PC-9 (cell line): ENCODE data around the gene PLEKHA4. TPM values are rescaled to one million over a fixed set of nuclear protein-coding genes. Genes with fewer than 3 reads are reported as not detected.

Experiments
- BruUV-seq: library from RNA; stranded (reverse); fragments of 400-500 nt; replicated peaks from 2 replicates; lab custom pipeline; 2021; lab: Mats Ljungman, UMichigan
- CTCF ChIA-PET: fragments of 300-600 bp; sonication (Branson Sonifier 250); formaldehyde crosslinking; loops from one replicate; lab custom pipeline; 2022; ENCODE audit warnings: antibody characterized with exemption; lab: Charles Lee
- POLR2A ChIA-PET: fragments of 300-600 bp; sonication (Branson Sonifier 250); formaldehyde crosslinking; loops from one replicate; lab custom pipeline; 2022; ENCODE audit warnings: antibody characterized with exemption; ENCODE audit not compliant: unreplicated experiment; lab: Charles Lee
- DNase-seq, 2 experiments: peaks; one replicate each; pipeline versions ENCODE4 v3.0.0 to v3.0.0-alpha.2; 2015 to 2022; ENCODE audit warnings: mixed read lengths in 1 of 2
- H2AFZ ChIP-seq: fragments of 200-600 bp; sonication (generic); 2 replicates; pipeline ENCODE4 v1.8.1; 2017; ENCODE audit warnings: antibody characterized with exemption
- H3F3A ChIP-seq: fragments of 200-600 bp; sonication (generic); 2 replicates; pipeline ENCODE4 v1.8.1; 2017; ENCODE audit warnings: antibody characterized with exemption, mild to moderate bottlenecking, low read depth; ENCODE audit not compliant: insufficient read depth
- H3K27ac ChIP-seq: fragments of 200-600 bp; sonication (generic); 2 replicates; pipeline ENCODE4 v1.6.1; 2016; ENCODE audit warnings: mixed run types
- H3K27me3 ChIP-seq: fragments of 200-600 bp; sonication (generic); 2 replicates; pipeline ENCODE4 v1.6.1; 2016; ENCODE audit warnings: low read depth, mixed run types; ENCODE audit not compliant: insufficient read depth
- H3K36me3 ChIP-seq: fragments of 200-600 bp; sonication (generic); 2 replicates; pipeline ENCODE4 v1.6.1; 2016; ENCODE audit warnings: low read depth, mixed run types
- H3K4me1 ChIP-seq: fragments of 200-600 bp; sonication (generic); replicated peaks from 2 replicates; pipeline ENCODE4 v1.6.1; 2016; ENCODE audit warnings: mixed run types; ENCODE audit not compliant: insufficient read depth
- H3K4me2 ChIP-seq: fragments of 200-600 bp; sonication (generic); 2 replicates; pipeline ENCODE4 v1.6.1; 2017; ENCODE audit warnings: mixed run types
- H3K4me3 ChIP-seq: fragments of 200-600 bp; sonication (generic); 2 replicates; pipeline ENCODE4 v1.6.1; 2016; ENCODE audit warnings: mixed run types
- H3K79me2 ChIP-seq: fragments of 200-600 bp; sonication (generic); 2 replicates; pipeline ENCODE4 v1.6.1; 2017; ENCODE audit warnings: low read depth, mixed run types
- H3K9me2 ChIP-seq: fragments of 200-600 bp; sonication (generic); 2 replicates; pipeline ENCODE4 v1.8.1; 2017; ENCODE audit warnings: mild to moderate bottlenecking; ENCODE audit not compliant: insufficient read depth
- H3K9me3 ChIP-seq: fragments of 200-600 bp; sonication (generic); 2 replicates; pipeline ENCODE4 v1.8.1; 2016; ENCODE audit warnings: low read depth; ENCODE audit not compliant: insufficient read depth
- H4K20me1 ChIP-seq: fragments of 200-600 bp; sonication (generic); 2 replicates; pipeline ENCODE4 v1.8.1; 2017; ENCODE audit not compliant: insufficient read depth
- EZH2 ChIP-seq: fragments of 200-600 bp; sonication (generic); IDR thresholded peaks from 2 replicates; pipeline ENCODE4 v1.8.0; 2017; ENCODE audit warnings: antibody characterized with exemption, low read depth
- intact Hi-C: fragments of 100-400 bp; cut with micrococcal nuclease; formaldehyde crosslinking; loops from one replicate; pipeline ENCODE4 v1.10.0; 2022; ENCODE audit not compliant: unreplicated experiment
- total RNA-seq: library from RNA; stranded (reverse); gene quantifications from 2 replicates; pipeline ENCODE4 v1.2.3, GENCODE V29; 2021
- TF ChIP-seq, protein P1 (sequence below): fragments of 200-600 bp; sonication (generic); conservative IDR thresholded peaks from 2 replicates; pipeline ENCODE4 v1.6.1; 2017; ENCODE audit warnings: mixed run types, antibody characterized with exemption, mild to moderate bottlenecking, moderate library complexity

Gene PLEKHA4
- total RNA-seq, 1 experiment from 2014 or later, result 0.79 TPM

DNA sequence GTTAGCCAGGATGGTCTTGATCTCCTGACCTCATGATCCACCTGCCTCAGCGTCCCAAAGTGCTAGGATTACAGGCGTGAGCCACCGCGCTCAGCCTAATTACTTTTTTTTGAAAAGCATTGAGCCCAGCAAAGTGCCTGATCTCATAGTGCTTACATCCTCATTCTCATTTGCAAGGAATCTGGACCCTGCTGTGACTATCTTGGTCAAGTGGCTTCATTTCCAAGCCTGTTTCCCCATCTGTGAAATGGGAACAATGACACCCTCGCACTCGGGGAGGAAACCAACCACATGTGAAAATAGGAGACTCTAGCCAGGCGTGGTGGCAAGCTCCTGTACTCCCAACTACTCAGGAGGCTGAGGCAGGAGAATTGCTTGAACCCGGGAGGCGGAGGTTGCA, 1.6 kb upstream of the PLEKHA4 start:
- H3K4me3 ChIP-seq, result no peak overlapping the region
- ChIA-PET POLR2A (interaction anchor here (0.6 kb wide), 2 partner anchors 8 to 72 kb away, joined by 3 to 4 read pairs; no protein-coding TSS in a partner anchor), CTCF (interaction anchor here (0.6 kb wide), 1 partner anchor 75 kb away, joined by 9 read pairs; no protein-coding TSS in a partner anchor)
- no peak for TF ChIP-seq EZH2
- TF ChIP-seq, protein P1, sequence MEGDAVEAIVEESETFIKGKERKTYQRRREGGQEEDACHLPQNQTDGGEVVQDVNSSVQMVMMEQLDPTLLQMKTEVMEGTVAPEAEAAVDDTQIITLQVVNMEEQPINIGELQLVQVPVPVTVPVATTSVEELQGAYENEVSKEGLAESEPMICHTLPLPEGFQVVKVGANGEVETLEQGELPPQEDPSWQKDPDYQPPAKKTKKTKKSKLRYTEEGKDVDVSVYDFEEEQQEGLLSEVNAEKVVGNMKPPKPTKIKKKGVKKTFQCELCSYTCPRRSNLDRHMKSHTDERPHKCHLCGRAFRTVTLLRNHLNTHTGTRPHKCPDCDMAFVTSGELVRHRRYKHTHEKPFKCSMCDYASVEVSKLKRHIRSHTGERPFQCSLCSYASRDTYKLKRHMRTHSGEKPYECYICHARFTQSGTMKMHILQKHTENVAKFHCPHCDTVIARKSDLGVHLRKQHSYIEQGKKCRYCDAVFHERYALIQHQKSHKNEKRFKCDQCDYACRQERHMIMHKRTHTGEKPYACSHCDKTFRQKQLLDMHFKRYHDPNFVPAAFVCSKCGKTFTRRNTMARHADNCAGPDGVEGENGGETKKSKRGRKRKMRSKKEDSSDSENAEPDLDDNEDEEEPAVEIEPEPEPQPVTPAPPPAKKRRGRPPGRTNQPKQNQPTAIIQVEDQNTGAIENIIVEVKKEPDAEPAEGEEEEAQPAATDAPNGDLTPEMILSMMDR, result no peak
- H3K9me2 ChIP-seq, result no peaks in the 10 kb centered on the region
- no peak overlapping the region for H2AFZ ChIP-seq
- no peak for DNase-seq
- peaks cover 12% of the 10 kb centered on the region for H3K4me1 ChIP-seq
- intact Hi-C loops, result loop anchor here (5.0 kb wide), 2 partner anchors 33 to 772 kb away; partner anchors contain the start of genes HSD17B14, RRAS and SCAF1
- H3K79me2 ChIP-seq, result peaks cover 28% of the 10 kb centered on the region
- no peak overlapping the region for H3K4me2 ChIP-seq
- peaks cover 20% of the 10 kb centered on the region for H4K20me1 ChIP-seq
- H3K36me3 ChIP-seq, result peaks cover 18% of the 10 kb centered on the region
- BruUV-seq, result no TSS peak
- no peaks in the 10 kb centered on the region for H3K9me3 ChIP-seq
- peaks cover 30% of the 10 kb centered on the region for H3F3A ChIP-seq
- H3K27me3 ChIP-seq, result peaks cover 22% of the 10 kb centered on the region
- H3K27ac ChIP-seq, result no peak overlapping the region

GRCh38 chr19:48867746-48868113, 687 bp downstream of the PLEKHA4 start:
- H3K4me2 ChIP-seq, result no peak overlapping the region

DNA sequence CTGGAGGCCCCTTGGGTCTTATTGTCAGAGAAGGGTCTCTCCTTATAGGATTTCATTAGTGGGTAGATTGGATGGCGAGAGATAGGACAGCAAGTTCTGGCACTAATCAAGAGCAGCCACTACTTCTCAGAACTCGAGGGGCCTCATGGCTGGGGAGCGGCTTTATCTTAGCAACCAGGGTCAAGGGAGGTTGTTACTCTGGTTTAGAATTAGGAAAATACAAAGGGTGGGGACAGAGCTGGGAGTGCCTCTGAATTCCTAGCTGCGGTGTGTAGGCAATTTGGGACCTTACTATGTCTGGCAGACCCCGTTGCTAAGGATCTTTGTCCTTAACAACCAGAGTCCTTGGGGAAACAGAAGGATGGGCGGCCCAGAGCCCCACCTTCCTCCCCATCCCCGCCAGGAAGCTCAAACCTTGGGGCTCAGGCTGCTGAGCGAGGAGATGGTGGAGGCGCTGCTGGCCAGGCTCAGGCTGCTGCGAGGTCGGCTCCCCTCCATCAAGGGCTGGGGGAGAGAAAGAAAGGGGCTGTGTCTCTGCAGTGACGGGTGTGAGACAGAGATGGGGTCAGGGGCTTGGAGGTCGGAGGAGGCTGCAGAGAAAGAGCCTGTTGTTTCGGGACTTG, 1.2 kb downstream of the PLEKHA4 start:
- Histone ChIP-seq H3K27me3 (peaks cover 35% of the 10 kb centered on the region), H3K36me3 (no peaks in the 10 kb centered on the region), H3K9me3 (no peaks in the 10 kb centered on the region), H3K27ac (no peak overlapping the region), H3F3A (peaks cover 4% of the 10 kb centered on the region), H3K79me2 (peaks cover under 1% of the 10 kb centered on the region), H3K4me1 (no peaks in the 10 kb centered on the region), H2AFZ (no peak overlapping the region), H3K4me3 (no peak overlapping the region), H3K9me2 (no peaks in the 10 kb centered on the region), H3K4me2 (no peak overlapping the region), H4K20me1 (no peaks in the 10 kb centered on the region)
- ChIA-PET CTCF (no interaction called here), POLR2A (no interaction called here)
- DNase-seq, result no peak
- no peak for TF ChIP-seq EZH2
- TF ChIP-seq, protein P1, result no peak
- BruUV-seq, result no TSS peak
- intact Hi-C loops, result no loop called here

More at GRCh38 chr19:48867746-48868113, 687 bp downstream of the PLEKHA4 start:
- Histone ChIP-seq H3K27ac (no peak overlapping the region), H3F3A (peaks cover 9% of the 10 kb centered on the region), H3K36me3 (no peaks in the 10 kb centered on the region), H3K79me2 (peaks cover 5% of the 10 kb centered on the region), H3K4me3 (no peak overlapping the region), H3K9me3 (no peaks in the 10 kb centered on the region), H2AFZ (no peak overlapping the region), H4K20me1 (no peaks in the 10 kb centered on the region), H3K9me2 (no peaks in the 10 kb centered on the region), H3K4me1 (no peaks in the 10 kb centered on the region), H3K27me3 (peaks cover 35% of the 10 kb centered on the region)
- DNase-seq, result no peak
- intact Hi-C loops, result no loop called here
- TF ChIP-seq EZH2, result no peak
- TF ChIP-seq, protein P1, result no peak
- CTCF ChIA-PET, result interaction anchor here (0.7 kb wide), 1 partner anchor 23 kb away, joined by 4 read pairs; no protein-coding TSS in a partner anchor
- BruUV-seq, result no TSS peak
- POLR2A ChIA-PET, result no interaction called here
